ENCODE data around the gene WDR20. TPM values are rescaled to one million over a fixed set of nuclear protein-coding genes. Genes with fewer than 3 reads are reported as not detected.

WDR20 gene
- total RNA-seq, 1 donor = 15.6 TPM

DNA sequence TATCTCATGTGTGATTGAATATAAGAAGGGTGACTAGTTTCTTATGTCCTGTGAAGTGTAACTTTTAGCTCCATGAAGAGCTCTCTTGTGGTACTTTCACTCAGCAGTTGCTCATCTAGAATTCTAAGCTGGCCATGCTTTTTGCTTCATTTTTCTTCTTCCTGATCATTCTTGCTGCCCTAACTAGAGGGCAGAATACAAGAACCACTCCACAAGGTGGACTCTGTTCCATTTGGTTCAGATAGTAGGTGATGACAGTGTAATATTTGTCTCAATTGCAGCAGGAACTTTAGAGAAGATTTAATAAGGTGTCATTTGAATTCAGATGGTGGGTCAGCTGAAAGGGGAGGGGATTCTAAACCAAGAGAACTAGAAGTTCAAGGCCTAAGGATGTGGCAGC, 17.6 kb downstream of the WDR20 start:
- Histone ChIP-seq H4K20me1 (ENCODE audit: insufficient read depth, low read length) (peaks cover 60% of the 10 kb centered on the region), H3K27me3 (ENCODE audit: insufficient read depth, low read length) (no peaks in the 10 kb centered on the region), H2AFZ (ENCODE audit: low read length) (no peak overlapping the region), H3K4me3 (ENCODE audit: insufficient read depth, low read length) (no peak overlapping the region), H3K79me2 (ENCODE audit: insufficient read depth, low read length) (peaks cover 88% of the 10 kb centered on the region), H3K9me3 (ENCODE audit: low read depth, low read length) (no peaks in the 10 kb centered on the region), H3K4me1 (ENCODE audit: insufficient read depth, low read length) (peaks cover 16% of the 10 kb centered on the region), H3K4me2 (ENCODE audit: insufficient read depth, low read length) (no peak overlapping the region), H3K27ac (ENCODE audit: low read depth, low read length) (no peak overlapping the region), H3K36me3 (ENCODE audit: insufficient read depth, low read length) (no peaks in the 10 kb centered on the region)
- DNase-seq (ENCODE audit: insufficient read length, low spot score, missing footprints) = no peak
- TF ChIP-seq, protein P1, sequence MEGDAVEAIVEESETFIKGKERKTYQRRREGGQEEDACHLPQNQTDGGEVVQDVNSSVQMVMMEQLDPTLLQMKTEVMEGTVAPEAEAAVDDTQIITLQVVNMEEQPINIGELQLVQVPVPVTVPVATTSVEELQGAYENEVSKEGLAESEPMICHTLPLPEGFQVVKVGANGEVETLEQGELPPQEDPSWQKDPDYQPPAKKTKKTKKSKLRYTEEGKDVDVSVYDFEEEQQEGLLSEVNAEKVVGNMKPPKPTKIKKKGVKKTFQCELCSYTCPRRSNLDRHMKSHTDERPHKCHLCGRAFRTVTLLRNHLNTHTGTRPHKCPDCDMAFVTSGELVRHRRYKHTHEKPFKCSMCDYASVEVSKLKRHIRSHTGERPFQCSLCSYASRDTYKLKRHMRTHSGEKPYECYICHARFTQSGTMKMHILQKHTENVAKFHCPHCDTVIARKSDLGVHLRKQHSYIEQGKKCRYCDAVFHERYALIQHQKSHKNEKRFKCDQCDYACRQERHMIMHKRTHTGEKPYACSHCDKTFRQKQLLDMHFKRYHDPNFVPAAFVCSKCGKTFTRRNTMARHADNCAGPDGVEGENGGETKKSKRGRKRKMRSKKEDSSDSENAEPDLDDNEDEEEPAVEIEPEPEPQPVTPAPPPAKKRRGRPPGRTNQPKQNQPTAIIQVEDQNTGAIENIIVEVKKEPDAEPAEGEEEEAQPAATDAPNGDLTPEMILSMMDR (IDR thresholded peaks at IDR 0.05; ENCODE audit: extremely low read depth, low read depth, low read length) = no peak

DNA sequence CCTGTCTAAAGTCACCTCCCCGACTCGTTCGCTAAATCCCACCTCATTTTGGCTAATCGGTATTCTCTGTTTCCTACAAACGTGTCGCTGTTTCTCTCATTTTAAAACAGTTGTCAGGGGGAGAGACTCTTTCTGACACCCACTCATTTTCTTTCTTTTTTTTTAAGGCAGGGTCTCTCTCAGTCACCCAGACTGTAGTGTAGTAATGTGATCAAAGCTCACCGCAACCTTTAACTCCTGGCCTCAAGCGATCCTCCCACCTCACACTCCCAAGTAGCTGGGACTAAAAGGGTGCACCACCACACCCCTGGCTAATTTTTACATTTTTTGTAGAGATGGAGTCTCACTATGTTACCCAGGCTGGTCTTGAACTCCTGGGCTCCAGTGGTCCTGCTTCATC, 19.1 kb downstream of the WDR20 start:
- DNase-seq (ENCODE audit: insufficient read length, low spot score, missing footprints) = no peak
- no peak overlapping the region for H3K27ac ChIP-seq (ENCODE audit: low read depth, low read length)
- no peaks in the 10 kb centered on the region for H3K27me3 ChIP-seq (ENCODE audit: insufficient read depth, low read length)
- H3K9me3 ChIP-seq (ENCODE audit: low read depth, low read length) = no peaks in the 10 kb centered on the region
- H2AFZ ChIP-seq (ENCODE audit: low read length) = no peak overlapping the region
- peaks cover 59% of the 10 kb centered on the region for H4K20me1 ChIP-seq (ENCODE audit: insufficient read depth, low read length)
- H3K79me2 ChIP-seq (ENCODE audit: insufficient read depth, low read length) = peaks cover 87% of the 10 kb centered on the region
- no peak overlapping the region for H3K4me3 ChIP-seq (ENCODE audit: insufficient read depth, low read length)
- TF ChIP-seq, protein P1 (IDR thresholded peaks at IDR 0.05; ENCODE audit: extremely low read depth, low read depth, low read length) = no peak
- peaks cover 16% of the 10 kb centered on the region for H3K4me1 ChIP-seq (ENCODE audit: insufficient read depth, low read length)
- H3K4me2 ChIP-seq (ENCODE audit: insufficient read depth, low read length) = no peak overlapping the region
- H3K36me3 ChIP-seq (ENCODE audit: insufficient read depth, low read length) = no peaks in the 10 kb centered on the region

DNA sequence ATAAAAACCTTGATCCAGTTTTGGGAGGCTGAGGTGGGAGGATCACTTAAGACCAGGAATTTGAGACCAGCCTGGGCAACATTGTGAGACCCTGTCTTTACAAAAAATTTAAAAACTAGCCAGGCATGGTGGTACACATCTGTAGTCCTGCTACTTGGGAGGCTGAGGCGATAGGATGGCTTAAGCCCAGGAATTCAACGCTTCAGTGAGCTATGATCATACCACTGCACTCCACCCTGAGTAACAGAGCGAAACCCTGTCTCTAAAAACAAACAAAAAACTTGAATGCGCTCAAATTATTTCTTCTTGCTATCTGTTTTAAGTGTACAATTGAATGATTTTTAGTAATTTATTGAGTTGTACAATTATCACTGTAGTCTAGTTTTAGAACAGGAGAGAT, 20.1 kb downstream of the WDR20 start:
- Histone ChIP-seq H3K9me3 (ENCODE audit: low read depth, low read length) (no peaks in the 10 kb centered on the region), H3K4me1 (ENCODE audit: insufficient read depth, low read length) (peaks cover 8% of the 10 kb centered on the region), H3K79me2 (ENCODE audit: insufficient read depth, low read length) (peaks cover 87% of the 10 kb centered on the region), H3K27me3 (ENCODE audit: insufficient read depth, low read length) (no peaks in the 10 kb centered on the region), H3K36me3 (ENCODE audit: insufficient read depth, low read length) (no peaks in the 10 kb centered on the region), H4K20me1 (ENCODE audit: insufficient read depth, low read length) (peaks cover 60% of the 10 kb centered on the region), H2AFZ (ENCODE audit: low read length) (no peak overlapping the region), H3K4me2 (ENCODE audit: insufficient read depth, low read length) (no peak overlapping the region), H3K27ac (ENCODE audit: low read depth, low read length) (no peak overlapping the region), H3K4me3 (ENCODE audit: insufficient read depth, low read length) (no peak overlapping the region)
- TF ChIP-seq, protein P1 (IDR thresholded peaks at IDR 0.05; ENCODE audit: extremely low read depth, low read depth, low read length) = no peak
- no peak for DNase-seq (ENCODE audit: insufficient read length, low spot score, missing footprints)

DNA sequence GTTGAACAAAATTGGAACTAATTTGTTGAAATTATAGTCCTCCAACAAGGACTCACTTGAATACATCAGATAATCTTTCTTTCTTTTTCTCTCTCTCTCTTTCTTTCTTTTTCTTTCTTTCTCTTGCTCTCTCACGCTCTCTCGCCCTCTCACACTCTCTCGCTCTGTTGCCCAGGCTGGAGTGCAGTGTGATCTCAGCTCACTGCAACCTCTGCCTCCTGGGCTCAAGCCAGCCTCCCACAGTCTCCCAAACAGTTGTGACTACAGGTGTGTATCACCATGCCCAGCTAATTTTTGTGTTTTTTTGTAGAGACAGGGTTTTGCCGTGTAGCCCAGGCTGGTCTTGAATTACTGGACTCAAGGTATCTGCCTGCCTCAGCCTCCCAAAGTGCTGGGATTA, 22.8 kb downstream of the WDR20 start:
- TF ChIP-seq, protein P1 (IDR thresholded peaks at IDR 0.05; ENCODE audit: extremely low read depth, low read depth, low read length) = no peak
- DNase-seq (ENCODE audit: insufficient read length, low spot score, missing footprints) = no peak
- Histone ChIP-seq H3K79me2 (ENCODE audit: insufficient read depth, low read length) (peaks cover 89% of the 10 kb centered on the region), H3K36me3 (ENCODE audit: insufficient read depth, low read length) (peaks cover 3% of the 10 kb centered on the region), H4K20me1 (ENCODE audit: insufficient read depth, low read length) (peaks cover 52% of the 10 kb centered on the region), H3K4me2 (ENCODE audit: insufficient read depth, low read length) (no peak overlapping the region), H3K27me3 (ENCODE audit: insufficient read depth, low read length) (no peaks in the 10 kb centered on the region), H3K4me1 (ENCODE audit: insufficient read depth, low read length) (no peaks in the 10 kb centered on the region), H3K4me3 (ENCODE audit: insufficient read depth, low read length) (no peak overlapping the region), H3K27ac (ENCODE audit: low read depth, low read length) (no peak overlapping the region), H3K9me3 (ENCODE audit: low read depth, low read length) (no peaks in the 10 kb centered on the region), H2AFZ (ENCODE audit: low read length) (no peak overlapping the region)

All from osteoblast (primary cell).